Left lobe of liver (tissue), 2 donors: Measurements from ENCODE around the gene CENPB. TPM values are rescaled to one million over a fixed set of nuclear protein-coding genes. Genes with fewer than 3 reads are reported as not detected.

Experiments used
- ATAC-seq: fragments of 200-7000 bp; cut with Tn5 transposase; one replicate; pipeline ENCODE4 v1.9.1; 2020; ENCODE audit warnings: mild to moderate bottlenecking, moderate library complexity
- DNase-seq: peaks from one replicate; pipeline ENCODE4 v3.0.0-alpha.2; 2020; ENCODE audit warnings: low spot score
- total RNA-seq: library from RNA; stranded (reverse); gene quantifications from one replicate; pipeline ENCODE4 v1.2.1, GENCODE V29; 2021
- donor health status: DM: no; HTN: no; CAD: no; lungs with moderate emphysema.
- donor health status: DM: no; HTN: yes; CAD: no.

The CENPB gene
- total RNA-seq, 1 donor from 2014 or later = 39.4 TPM

- no peak for ATAC-seq
- no peak for DNase-seq
Observed at GRCh38 chr20:3812259-3812681, 25.7 kb upstream of the CENPB start.

DNA sequence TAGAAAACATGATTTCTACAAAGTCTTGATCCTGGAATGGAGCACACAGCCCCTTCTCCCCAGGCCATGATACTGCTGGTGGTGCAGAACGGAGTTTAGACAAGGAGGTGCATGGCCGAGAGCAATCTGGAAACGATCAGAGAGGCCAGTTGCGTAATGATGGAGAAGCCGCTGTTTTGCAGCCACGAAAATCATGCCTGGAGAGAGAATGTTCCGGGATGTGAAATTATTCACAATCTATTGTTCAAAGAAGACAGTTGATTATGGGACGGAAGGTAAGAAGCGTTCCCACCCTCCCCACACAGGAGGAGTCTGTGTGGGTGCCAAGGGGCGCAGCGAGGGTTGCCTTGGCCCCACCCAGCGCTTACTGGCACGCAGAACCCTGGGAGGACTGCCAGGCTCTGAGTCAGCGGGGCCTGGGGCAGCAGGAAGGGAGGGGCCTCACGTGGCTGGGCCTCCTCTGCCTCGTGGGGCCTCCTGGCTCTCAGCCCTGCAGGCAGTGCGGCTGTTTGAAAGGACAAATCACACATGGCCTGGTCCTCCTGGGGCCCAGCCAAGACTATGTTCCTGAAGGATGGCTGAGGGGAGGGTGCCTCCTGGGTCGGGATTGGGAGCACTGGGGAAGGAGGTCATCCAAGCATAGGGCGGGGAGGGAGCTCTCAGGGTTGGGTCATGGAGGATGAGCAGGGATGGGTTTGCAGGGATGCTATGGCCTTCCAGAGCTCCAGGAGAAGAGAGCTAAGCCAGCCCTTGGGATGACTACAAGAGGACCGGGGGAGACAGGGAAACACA is 25.1 kb upstream of the CENPB start:
- peak; percentile 81 for ATAC-seq
- peak; percentile 99 for DNase-seq

DNA sequence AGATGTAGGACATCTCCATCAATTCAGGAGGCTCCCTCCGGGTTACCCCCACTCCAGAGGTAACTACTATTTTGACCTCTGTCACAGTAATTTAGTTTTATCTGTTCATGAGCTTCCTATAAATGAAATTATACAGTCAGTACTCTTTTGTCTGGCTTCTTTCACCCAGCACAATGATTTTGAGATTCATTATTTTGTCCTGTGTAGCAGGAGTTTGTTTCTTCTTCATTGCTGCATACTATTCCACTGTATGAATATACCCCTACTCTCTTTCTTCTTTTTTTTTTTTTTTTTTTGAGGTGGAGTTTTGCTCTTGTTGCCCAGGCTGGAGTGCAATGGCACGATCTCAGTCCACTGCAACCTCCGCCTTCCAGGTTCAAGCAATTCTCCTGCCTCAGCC is 22.0 kb upstream of the CENPB start:
- no peak for ATAC-seq
- DNase-seq = no peak

GRCh38 chr20:3804781-3805180 is 18.2 kb upstream of the CENPB start:
- DNase-seq = no peak

DNA sequence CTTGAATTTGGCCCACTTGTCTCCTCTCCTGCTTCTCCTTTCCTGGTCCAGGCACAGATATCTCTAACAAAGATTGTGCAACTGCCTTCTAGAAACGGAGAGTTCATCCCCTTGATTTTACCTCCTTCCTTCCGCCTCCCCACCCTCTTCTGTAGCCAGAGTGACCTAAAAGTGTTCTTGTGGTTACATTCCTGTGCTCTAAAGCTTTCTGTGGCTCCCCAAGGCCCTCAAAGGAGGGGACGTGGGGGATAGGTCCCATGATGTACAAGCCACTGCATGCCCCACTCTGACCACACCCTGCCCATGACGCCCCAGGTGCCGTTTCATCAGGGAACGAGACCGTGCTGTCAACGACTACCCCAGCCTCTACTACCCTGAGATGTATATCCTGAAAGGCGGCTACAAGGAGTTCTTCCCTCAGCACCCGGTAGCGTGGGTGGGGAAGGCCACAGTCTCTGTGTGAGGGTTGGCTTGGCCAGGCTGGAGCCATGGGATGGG is 17.8 kb upstream of the CENPB start:
- DNase-seq (no peak), ATAC-seq (no peak)

More at GRCh38 chr20:3804781-3805180, 18.2 kb upstream of the CENPB start:
- ATAC-seq = no peak

DNA sequence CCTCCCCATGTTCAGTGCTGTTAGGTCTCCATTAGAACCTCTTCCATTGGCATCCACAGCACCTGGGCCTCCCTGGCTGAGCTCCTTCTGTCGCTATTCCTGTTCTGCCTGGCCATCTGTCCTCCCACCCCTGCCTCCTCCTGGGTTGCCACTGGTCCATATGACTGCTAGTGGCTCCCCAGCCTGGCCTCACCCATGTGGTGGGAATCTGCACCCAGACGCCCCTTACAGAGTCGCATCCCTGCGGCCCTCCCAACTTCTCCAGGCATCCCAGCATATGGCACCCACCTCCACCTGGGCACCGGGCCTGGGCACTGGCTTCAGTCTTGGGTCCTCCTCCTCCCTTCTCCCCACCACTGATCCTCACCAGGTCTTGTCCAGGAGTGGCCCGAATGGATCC is 17.3 kb upstream of the CENPB start:
- ATAC-seq = no peak

DNA sequence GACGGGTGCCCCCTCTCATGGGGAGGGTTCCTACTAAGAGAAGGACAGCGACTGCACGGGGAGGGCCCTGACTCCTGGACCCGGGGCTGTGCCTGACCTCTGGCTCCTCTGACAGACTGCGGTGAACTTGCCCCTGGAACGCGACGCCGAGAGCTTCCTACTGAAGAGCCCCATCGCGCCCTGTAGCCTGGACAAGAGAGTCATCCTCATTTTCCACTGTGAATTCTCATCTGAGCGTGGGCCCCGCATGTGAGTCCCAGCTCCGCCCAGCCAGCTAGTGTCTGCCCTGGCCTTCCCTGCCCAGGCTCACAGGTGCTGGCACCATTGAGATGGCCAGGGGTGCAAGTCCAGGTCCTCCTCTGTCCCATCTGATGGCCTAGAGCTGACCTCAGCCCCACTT is 16.7 kb upstream of the CENPB start:
- DNase-seq (no peak), ATAC-seq (no peak)

More for the DNA sequence above, 17.3 kb upstream of the CENPB start:
- no peak for DNase-seq

DNA sequence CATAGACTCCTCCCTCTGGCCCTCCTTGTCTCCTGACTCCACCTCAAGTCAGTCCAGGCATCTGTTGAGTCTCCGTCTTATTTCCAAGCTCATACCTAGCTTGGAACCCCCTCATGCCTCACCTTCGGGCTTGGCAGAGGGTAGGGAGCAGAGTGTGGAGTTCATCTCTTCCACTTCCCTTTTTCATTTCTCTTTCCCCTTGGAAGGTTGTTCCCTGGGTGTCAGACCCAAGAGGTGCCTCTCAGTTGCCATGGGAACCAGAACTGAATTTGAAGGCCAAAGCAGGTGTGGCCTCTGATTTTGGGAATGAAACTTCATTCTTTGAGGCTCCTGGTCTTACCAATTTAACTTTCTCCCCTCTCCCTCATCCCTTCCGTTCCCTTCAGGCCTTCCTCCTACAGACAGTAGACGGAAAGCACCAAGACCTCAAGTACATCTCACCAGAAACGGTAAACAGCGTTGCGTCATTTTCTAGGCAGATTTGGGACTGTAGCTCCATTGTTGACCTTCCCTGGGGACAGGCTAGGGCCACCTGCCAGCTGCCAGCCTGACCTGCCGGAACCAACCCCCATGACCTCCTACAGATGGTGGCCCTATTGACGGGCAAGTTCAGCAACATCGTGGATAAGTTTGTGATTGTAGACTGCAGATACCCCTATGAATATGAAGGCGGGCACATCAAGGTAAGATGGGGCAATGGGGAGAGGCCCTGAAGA is 16.1 kb upstream of the CENPB start:
- DNase-seq (peak; percentile 90), ATAC-seq (peak; percentile 70)

DNA sequence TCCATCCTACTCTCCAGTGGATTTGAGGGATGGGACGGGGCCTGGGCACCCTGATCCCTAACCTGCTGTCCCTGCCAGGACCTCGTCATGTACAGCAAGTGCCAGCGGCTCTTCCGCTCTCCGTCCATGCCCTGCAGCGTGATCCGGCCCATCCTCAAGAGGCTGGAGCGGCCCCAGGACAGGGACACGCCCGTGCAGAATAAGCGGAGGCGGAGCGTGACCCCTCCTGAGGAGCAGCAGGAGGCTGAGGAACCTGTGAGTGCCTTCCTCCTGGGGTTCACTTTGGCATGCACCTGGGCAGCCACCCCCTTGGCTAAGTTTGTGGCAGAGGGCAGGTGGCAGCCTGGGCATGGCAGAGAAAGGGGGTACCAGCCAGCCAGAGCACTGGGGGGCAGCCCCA is 15.3 kb upstream of the CENPB start:
- DNase-seq (no peak), ATAC-seq (no peak)

DNA sequence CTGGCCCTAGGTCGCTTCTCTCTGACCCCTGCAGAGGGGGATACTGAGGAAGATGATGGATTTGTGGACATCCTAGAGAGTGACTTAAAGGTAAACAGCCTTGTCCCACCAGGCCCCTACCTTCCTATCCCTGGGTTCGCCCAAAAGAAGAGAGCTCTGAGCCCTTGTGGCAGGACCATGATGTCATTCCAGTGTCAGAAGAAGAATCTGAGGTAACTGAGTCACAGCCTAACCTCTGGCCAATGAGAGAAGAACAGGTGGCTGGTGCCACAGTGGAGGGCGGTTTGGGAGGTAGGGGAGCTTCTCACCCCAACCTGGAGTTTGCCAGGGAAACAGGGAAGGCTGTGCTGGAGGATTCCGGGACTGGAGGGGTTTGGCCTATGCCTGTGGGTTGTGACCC is 14.8 kb upstream of the CENPB start:
- DNase-seq (no peak), ATAC-seq (no peak)

DNA sequence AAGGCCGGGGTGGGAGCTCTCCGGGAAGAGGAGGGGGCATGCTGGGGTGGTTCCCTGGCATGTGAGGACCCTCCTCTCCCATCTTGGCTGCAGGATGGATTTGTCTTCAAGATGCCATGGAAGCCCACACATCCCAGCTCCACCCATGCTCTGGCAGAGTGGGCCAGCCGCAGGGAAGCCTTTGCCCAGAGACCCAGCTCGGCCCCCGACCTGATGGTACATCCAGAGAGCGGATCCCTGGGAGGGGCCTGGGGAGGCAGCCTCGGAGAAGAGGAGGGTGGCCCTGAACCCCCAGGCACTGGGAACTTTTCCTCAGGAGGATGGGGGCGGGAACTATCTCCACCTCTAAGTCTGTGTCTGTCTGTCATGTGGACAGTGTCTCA is 14.3 kb upstream of the CENPB start:
- no peak for DNase-seq
- no peak for ATAC-seq

DNA sequence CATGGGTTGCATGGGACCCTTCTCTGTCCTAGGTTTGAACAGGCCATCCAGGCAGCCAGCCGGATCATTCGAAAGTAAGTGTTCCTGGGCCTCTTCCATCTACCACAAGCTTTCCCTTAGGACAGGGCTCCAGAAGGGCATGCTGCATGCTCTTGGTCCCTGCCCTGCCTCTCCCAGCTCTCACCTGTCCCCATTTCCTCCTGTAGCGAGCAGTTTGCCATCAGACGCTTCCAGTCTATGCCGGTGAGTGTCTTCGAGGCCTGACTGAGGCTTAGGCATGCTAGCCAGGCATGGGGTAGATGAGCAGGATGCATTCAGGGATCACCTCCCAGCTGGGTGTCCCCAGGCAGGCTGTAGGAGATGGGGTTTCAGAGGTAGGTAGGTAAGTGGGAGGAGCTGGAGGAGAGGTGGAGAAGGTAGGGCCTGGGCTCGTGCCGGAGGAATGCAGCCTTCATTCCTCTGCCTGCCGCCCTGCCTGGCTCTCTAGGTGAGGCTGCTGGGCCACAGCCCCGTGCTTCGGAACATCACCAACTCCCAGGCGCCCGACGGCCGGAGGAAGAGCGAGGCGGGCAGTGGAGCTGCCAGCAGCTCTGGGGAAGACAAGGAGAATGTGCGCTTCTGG is 13.8 kb upstream of the CENPB start:
- DNase-seq (no peak), ATAC-seq (no peak)

GRCh38 chr20:3798908-3799248 is 12.3 kb upstream of the CENPB start:
- no peak for DNase-seq
- no peak for ATAC-seq

GRCh38 chr20:3798373-3798768 is 11.8 kb upstream of the CENPB start:
- peak; percentile 73 for DNase-seq
- ATAC-seq = peak; percentile 35

DNA sequence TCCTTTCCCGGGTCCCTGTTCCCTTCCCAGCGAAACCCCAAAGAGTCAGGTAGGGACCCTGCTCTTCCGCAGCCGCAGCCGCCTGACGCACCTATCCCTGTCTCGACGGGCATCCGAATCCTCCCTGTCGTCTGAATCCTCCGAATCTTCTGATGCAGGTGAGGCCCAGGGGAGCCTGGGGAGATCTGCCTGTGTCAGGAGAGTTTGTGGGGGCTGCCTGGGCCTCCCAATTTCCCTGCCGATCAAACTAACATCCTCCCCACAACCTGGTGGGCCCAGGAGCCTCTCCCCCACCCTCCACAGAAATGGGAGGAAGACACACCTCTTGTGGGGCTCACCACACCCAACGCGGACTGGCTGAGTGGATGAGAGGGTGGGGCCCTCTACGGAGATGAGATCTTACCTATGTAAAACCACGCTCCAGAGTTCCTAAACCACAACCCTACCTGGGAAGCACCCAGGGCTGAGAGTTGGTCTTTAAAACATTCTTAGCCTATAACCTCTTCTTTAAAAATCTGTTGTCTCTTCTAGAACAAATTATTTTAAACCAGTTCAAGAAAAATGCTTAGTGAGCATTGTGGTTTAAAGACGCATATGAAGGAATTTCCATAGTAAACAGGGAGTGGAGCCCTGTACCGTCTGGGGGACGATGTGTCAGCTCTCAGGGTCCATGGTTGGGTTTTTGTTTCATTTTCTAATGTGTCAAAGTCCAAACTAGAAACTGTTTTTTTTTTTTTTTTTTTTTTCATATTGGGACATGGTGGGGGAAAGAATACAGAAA is 11.2 kb upstream of the CENPB start:
- ATAC-seq (peak; percentile 7), DNase-seq (no peak)

GRCh38 chr20:3797226-3797545 is 10.6 kb upstream of the CENPB start:
- no peak for ATAC-seq
- no peak for DNase-seq

GRCh38 chr20:3796477-3797225 is 10.1 kb upstream of the CENPB start:
- DNase-seq (no peak), ATAC-seq (no peak)

- peak; percentile 91 for ATAC-seq
Observed at GRCh38 chr20:3795511-3796468, 9.2 kb upstream of the CENPB start, which contains the start of gene CDC25B. TSS of gene CDC25B (plus strand) at chr20:3796310. CDS start at chr20:3796532, 222 bp downstream.

DNA sequence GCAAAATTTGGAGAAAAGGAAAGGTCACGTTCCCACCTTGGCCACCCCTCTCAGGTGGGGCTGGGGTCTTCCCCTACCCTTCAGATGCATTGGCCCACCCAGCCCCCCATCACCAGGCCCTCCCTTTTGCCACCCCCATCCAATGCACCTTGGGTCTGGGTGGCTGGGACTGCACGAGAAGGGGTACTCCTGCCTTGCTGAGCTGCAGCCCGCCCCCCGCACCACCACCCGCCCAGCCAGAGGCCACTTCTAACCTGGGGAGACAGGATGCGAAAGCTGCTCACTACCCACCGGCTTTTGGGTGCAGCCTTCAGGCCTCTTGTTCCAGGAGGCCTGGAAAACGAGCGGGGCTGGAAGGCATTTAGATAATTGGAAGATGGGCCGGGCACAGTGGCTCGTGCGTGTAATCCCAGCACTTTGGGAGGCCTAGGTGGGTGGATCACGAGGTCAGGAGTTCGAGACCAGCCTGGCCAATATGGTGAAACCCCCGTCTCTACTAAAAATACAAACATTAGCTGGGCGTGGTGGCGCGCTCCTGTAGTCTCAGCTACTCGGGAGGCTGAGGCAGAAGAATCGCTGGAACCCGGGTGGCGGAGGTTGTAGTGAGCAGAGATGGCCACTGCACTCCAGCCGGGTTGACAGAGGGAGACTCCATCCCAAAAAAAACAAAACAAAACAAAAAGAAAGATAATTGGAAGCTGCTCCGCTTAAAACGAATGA is 8.3 kb upstream of the CENPB start:
- DNase-seq = no peak

More at GRCh38 chr20:3795511-3796468, 9.2 kb upstream of the CENPB start, which contains the start of gene CDC25B:
- DNase-seq = peak; percentile 93

More for the DNA sequence above, 8.3 kb upstream of the CENPB start:
- ATAC-seq = no peak
